Endothelial cell of umbilical vein (primary cell): ENCODE measurements around the gene MAN1A1. TPM values are rescaled to one million over a fixed set of nuclear protein-coding genes. Genes with fewer than 3 reads are reported as not detected.

Experiments
- BruUV-seq: library from RNA; stranded (reverse); fragments of 400-500 nt; replicated peaks from 2 replicates; lab custom pipeline; 2021; lab: Mats Ljungman, UMichigan
- CTCF ChIA-PET: fragments of 300-600, 350-600 bp; sonication (Branson Sonifier 250); formaldehyde crosslinking; loops from one replicate; lab custom pipeline; 2021; ENCODE audit warnings: antibody characterized with exemption, inconsistent platforms; lab: Charles Lee
- POLR2A ChIA-PET: fragments of 300-600, 350-600 bp; sonication (Branson Sonifier 250); formaldehyde crosslinking; loops from one replicate; lab custom pipeline; 2021; ENCODE audit warnings: antibody characterized with exemption, inconsistent platforms; lab: Charles Lee
- DNase-seq: peaks from one replicate; pipeline ENCODE4 v3.0.0-alpha.2; 2011; ENCODE audit warnings: low read depth, low spot score
- FAIRE-seq: peaks from 2 replicates; lab custom pipeline; 2011; peaks lifted over from hg19 to GRCh38; lab: Jason Lieb, UNC
- H2AFZ ChIP-seq: 2 replicates; pipeline ENCODE4 v1.6.0; 2012; ENCODE audit warnings: low read depth, low read length, control low read depth, inconsistent platforms
- H3K27ac ChIP-seq: 2 replicates; pipeline ENCODE4 v1.5.1; 2011; ENCODE audit warnings: low read depth, mild to moderate bottlenecking, control low read depth, low read length, moderate library complexity; ENCODE audit not compliant: insufficient read depth
- H3K27me3 ChIP-seq, 2 experiments: 2 replicates each; pipeline versions ENCODE4 v1.6.0 to v1.6.1; 2011; ENCODE audit warnings: low read length in 2 of 2, mixed read lengths in 1 of 2; ENCODE audit not compliant: control insufficient read depth in 2 of 2, insufficient read depth in 2 of 2
- H3K36me3 ChIP-seq, 2 experiments: 2 replicates in 1 of 2; 3 replicates in 1 of 2; pipeline ENCODE4 v1.5.1; 2011; ENCODE audit warnings: low read length in 2 of 2, mild to moderate bottlenecking in 1 of 2, moderate library complexity in 1 of 2; ENCODE audit not compliant: control insufficient read depth in 2 of 2, insufficient read depth in 2 of 2; ENCODE audit errors: extremely low read depth in 1 of 2
- H3K4me1 ChIP-seq: 3 replicates; pipeline ENCODE4 v1.5.1; 2011; ENCODE audit warnings: mild to moderate bottlenecking, low read length; ENCODE audit not compliant: control insufficient read depth, insufficient read depth; ENCODE audit errors: extremely low read depth
- H3K4me2 ChIP-seq: 2 replicates; pipeline ENCODE4 v1.6.1; 2011; ENCODE audit warnings: low read length, control low read depth, mixed read lengths; ENCODE audit not compliant: insufficient read depth
- H3K4me3 ChIP-seq, 3 experiments: fragments of 200-600 bp in 1 of 3; sonication (generic), shearing (Covaris generic) in 1 of 3; replicated peaks in 1 of 3; 2 replicates each; pipeline ENCODE4 v1.5.1; 2011 to 2016; ENCODE audit warnings: control low read depth in 3 of 3, low read length in 3 of 3, mild to moderate bottlenecking in 2 of 3, inconsistent platforms in 1 of 3, low read depth in 1 of 3, moderate library complexity in 1 of 3; ENCODE audit not compliant: insufficient read depth in 1 of 3
- H3K79me2 ChIP-seq: 2 replicates; pipeline ENCODE4 v1.6.0; 2012; ENCODE audit warnings: low read length, inconsistent platforms; ENCODE audit not compliant: control insufficient read depth, insufficient read depth
- H3K9ac ChIP-seq: replicated peaks from 2 replicates; pipeline ENCODE3; 2011; ENCODE audit warnings: low read length, control low read depth; ENCODE audit not compliant: insufficient read depth; ENCODE audit errors: extremely low read depth
- H3K9me1 ChIP-seq: replicated peaks from 3 replicates; pipeline ENCODE4 v1.6.0; 2011; ENCODE audit warnings: mild to moderate bottlenecking, low read length; ENCODE audit not compliant: control insufficient read depth, insufficient read depth; ENCODE audit errors: extremely low read depth
- H3K9me3 ChIP-seq: replicated peaks from 2 replicates; pipeline ENCODE4 v1.5.1; 2012; ENCODE audit warnings: low read length, inconsistent platforms; ENCODE audit not compliant: control insufficient read depth, insufficient read depth
- H4K20me1 ChIP-seq: replicated peaks from 2 replicates; pipeline ENCODE3; 2011; ENCODE audit warnings: mild to moderate bottlenecking, low read length; ENCODE audit not compliant: control insufficient read depth, insufficient read depth; ENCODE audit errors: extremely low read depth
- CTCF ChIP-seq, 2 donors: IDR thresholded peaks; 1 replicate in 1 of 2; 2 replicates in 1 of 2; pipeline ENCODE4 v1.5.1; 2011; ENCODE audit warnings: low read length in 2 of 2, mild to moderate bottlenecking in 2 of 2, moderate library complexity in 2 of 2, control low read depth in 1 of 2, inconsistent platforms in 1 of 2, low read depth in 1 of 2; ENCODE audit not compliant: insufficient read depth in 1 of 2; ENCODE audit errors: extremely low read depth in 1 of 2
- FOS ChIP-seq: IDR thresholded peaks from 2 replicates; pipeline ENCODE4 v1.6.1; 2011; ENCODE audit warnings: mild to moderate bottlenecking, low read length, moderate library complexity, borderline replicate concordance; ENCODE audit not compliant: insufficient read depth
- JUN ChIP-seq: IDR thresholded peaks from 2 replicates; pipeline ENCODE4 v1.6.1; 2011; ENCODE audit warnings: borderline replicate concordance, low read depth; ENCODE audit not compliant: insufficient read length, insufficient read depth
- MAX ChIP-seq: IDR thresholded peaks from 2 replicates; pipeline ENCODE4 v1.6.1; 2011; ENCODE audit not compliant: insufficient read depth, insufficient read length
- MYC ChIP-seq: IDR thresholded peaks from one replicate; pipeline ENCODE4 v1.6.1; 2011; ENCODE audit warnings: mild to moderate bottlenecking, low read depth, low read length
- POLR2A ChIP-seq: IDR thresholded peaks from 2 replicates; pipeline ENCODE4 v1.6.1; 2012; ENCODE audit warnings: low read depth, mild to moderate bottlenecking, control low read depth, low read length
- dilution Hi-C: fragments of 300-500 bp; cut with MboI; formaldehyde crosslinking; loops from one replicate; pipeline ENCODE4 v1.15.0; 2019; ENCODE audit warnings: low sequenced_read_pairs; ENCODE audit not compliant: extremely low pct_ligation_motif_present
- intact Hi-C: fragments of 100-400 bp; cut with micrococcal nuclease; formaldehyde crosslinking; loops from one replicate; pipeline ENCODE4 v1.10.0; 2022
- polyA plus RNA-seq, 4 experiments: library from polyadenylated mRNA; depleted of rRNA in 3 of 4; stranded (reverse) in 3 of 4; unstranded in 1 of 4; fragments of >200 nt; gene quantifications; 2 replicates each; pipeline versions ENCODE4 v1.2.1 to v1.2.3, GENCODE V29; 2011 to 2012; ENCODE audit warnings: missing spikeins in 1 of 4
- total RNA-seq: library from RNA; stranded (reverse); gene quantifications from 2 replicates; pipeline ENCODE4 v1.2.3, GENCODE V29; 2021

The MAN1A1 gene
- total and polyA plus RNA-seq, 2 donors (not counting 3 experiments of a cell fraction or from before 2014, with no cell fraction given): 3.3 to 12.9 TPM

- Histone ChIP-seq H4K20me1 (no peaks in the 10 kb centered on the region), H3K79me2 (no peaks in the 10 kb centered on the region), H3K4me1 (peaks cover 3% of the 10 kb centered on the region), H3K27me3 (no peaks in the 10 kb centered on the region), H3K9ac (no peak overlapping the region), H3K9me1 (no peaks in the 10 kb centered on the region), H3K4me3 (no peak overlapping the region), H2AFZ (no peak overlapping the region), H3K9me3 (no peaks in the 10 kb centered on the region), H3K4me2 (no peak overlapping the region), H3K27ac (no peak overlapping the region), H3K36me3 (no peaks in the 10 kb centered on the region)
- dilution Hi-C loops (no loop called here), intact Hi-C loops (no loop called here)
- ChIA-PET POLR2A (no interaction called here), CTCF (no interaction called here)
- BruUV-seq: no TSS peak
- FAIRE-seq: no peak
- DNase-seq: peak; percentile 36
- no peak for TF ChIP-seq FOS
- no peak for TF ChIP-seq CTCF (IDR thresholded peaks at IDR 0.05; ENCODE audit: extremely low read depth in 1 of 2, insufficient read depth in 1 of 2, low read depth in 1 of 2, low read length in 2 of 2)
- TF ChIP-seq POLR2A: no peak
- TF ChIP-seq JUN: no peak
- TF ChIP-seq MAX: no peak
- no peak for TF ChIP-seq MYC
Measured at GRCh38 chr6:119241111-119241465, 108.5 kb downstream of the MAN1A1 start.
